ENCODE data around the gene PGBD2. TPM values are rescaled to one million over a fixed set of nuclear protein-coding genes. Genes with fewer than 3 reads are reported as not detected.

PGBD2 gene
- total RNA-seq, 1 donor from 2014 or later: 12.5 TPM

DNA sequence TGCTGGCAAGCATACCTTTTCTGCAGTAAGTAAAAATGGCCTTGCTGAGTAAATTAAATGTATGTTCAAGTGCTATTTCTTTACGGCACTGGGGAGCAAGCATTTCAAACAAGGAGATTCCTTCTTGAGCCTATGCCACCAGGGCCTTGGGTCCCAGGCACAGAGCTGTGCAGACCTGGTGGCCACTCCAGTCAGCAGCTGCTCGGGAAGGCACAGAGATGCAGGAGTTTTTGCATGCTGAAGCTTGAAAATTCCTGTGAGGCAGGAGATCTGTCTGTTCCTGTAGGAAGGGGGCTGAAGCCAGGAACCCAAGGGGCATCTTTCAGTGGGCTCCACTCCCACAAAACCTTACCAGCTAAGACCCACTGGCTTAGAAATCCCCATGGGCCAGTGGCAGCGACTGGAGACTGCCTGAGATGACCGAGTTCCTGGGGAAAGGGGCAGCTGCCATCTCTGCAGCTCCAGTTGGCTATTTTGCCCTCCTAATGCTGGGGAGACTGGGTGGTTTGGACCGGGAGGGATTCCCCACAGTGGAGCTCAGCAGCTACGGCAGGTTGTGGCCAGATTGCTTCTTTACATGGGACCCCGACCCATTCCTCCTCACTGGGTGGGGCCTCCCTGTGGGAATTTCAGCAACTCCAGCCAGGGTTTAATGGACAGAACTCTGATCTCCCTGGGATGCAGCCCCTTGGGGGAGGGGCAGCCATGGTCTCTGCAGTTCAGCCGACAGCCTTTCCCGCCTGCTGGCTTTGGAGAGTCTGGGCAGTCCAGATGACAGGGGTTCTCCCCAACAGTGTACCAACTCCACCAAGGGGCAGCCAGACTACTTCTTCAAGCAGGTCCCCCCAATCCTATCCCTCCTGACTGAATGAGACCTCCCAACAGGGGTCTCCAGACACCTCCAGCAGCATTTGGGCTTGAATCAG, 8.4 kb upstream of the PGBD2 start:
- Histone ChIP-seq H3K27ac (no peak overlapping the region), H3K27me3 (no peaks in the 10 kb centered on the region), H3K9me3 (no peaks in the 10 kb centered on the region), H3K4me1 (no peaks in the 10 kb centered on the region), H3K36me3 (no peaks in the 10 kb centered on the region), H3K4me3 (no peak overlapping the region)
- TF ChIP-seq, protein P1, sequence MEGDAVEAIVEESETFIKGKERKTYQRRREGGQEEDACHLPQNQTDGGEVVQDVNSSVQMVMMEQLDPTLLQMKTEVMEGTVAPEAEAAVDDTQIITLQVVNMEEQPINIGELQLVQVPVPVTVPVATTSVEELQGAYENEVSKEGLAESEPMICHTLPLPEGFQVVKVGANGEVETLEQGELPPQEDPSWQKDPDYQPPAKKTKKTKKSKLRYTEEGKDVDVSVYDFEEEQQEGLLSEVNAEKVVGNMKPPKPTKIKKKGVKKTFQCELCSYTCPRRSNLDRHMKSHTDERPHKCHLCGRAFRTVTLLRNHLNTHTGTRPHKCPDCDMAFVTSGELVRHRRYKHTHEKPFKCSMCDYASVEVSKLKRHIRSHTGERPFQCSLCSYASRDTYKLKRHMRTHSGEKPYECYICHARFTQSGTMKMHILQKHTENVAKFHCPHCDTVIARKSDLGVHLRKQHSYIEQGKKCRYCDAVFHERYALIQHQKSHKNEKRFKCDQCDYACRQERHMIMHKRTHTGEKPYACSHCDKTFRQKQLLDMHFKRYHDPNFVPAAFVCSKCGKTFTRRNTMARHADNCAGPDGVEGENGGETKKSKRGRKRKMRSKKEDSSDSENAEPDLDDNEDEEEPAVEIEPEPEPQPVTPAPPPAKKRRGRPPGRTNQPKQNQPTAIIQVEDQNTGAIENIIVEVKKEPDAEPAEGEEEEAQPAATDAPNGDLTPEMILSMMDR (IDR thresholded peaks at IDR 0.05): no peak
- TF ChIP-seq POLR2AphosphoS5 (IDR thresholded peaks at IDR 0.05; ENCODE audit: insufficient read depth in 1 of 2, low read depth in 1 of 2): no peak
- no peak for TF ChIP-seq POLR2A (IDR thresholded peaks at IDR 0.05)
- intact Hi-C loops (cut with DNase I): no loop called here
- no peak for DNase-seq (ENCODE audit: extremely low spot score in 2 of 2)

DNA sequence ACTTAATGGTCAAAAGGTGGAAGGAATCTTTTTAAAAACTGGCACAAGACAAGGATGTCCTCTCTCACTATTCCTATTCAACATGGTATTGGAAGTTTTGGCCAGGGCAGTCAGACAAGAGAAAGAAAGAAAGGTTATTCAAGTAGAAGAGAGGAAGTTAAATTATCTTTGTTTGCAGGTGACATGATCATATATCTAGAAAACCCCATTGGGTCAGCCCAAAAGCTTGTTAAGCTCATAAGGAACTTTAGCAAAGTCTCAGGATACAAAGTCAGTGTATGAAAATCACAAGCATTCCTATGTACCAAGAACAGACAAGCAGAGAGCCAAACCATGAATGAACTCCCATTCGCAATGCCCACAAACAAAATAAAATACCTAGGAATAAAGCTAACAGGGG, 5.4 kb upstream of the PGBD2 start:
- Histone ChIP-seq H3K27me3 (no peaks in the 10 kb centered on the region), H3K4me3 (no peak overlapping the region), H3K9me3 (no peaks in the 10 kb centered on the region), H3K36me3 (no peaks in the 10 kb centered on the region), H3K27ac (no peak overlapping the region), H3K4me1 (peaks cover 3% of the 10 kb centered on the region)
- DNase-seq (ENCODE audit: extremely low spot score in 2 of 2): no peak
- TF ChIP-seq, protein P1 (IDR thresholded peaks at IDR 0.05): no peak
- TF ChIP-seq POLR2AphosphoS5 (IDR thresholded peaks at IDR 0.05; ENCODE audit: insufficient read depth in 1 of 2, low read depth in 1 of 2): no peak
- no peak for TF ChIP-seq POLR2A (IDR thresholded peaks at IDR 0.05)
- intact Hi-C loops (cut with DNase I): no loop called here

DNA sequence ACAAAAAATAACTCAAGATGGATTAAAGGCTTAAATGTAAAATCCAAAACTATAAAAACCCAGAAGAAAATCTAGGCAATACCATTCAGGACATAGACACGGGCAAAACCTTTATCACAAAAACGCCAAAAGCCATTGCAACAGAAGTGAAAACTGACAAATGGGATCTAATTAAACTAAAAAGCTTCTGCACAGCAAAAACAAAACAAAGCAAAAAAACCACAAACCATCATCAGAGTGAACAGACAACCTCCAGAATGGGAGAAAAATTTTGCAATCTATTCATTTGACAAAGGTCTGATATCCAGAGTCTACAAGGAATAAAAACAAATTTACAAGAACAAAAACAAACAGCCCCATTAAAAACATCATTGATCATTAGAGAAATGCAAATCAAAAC, 4.5 kb upstream of the PGBD2 start:
- intact Hi-C loops (cut with DNase I): no loop called here
- no peaks in the 10 kb centered on the region for H3K27me3 ChIP-seq

DNA sequence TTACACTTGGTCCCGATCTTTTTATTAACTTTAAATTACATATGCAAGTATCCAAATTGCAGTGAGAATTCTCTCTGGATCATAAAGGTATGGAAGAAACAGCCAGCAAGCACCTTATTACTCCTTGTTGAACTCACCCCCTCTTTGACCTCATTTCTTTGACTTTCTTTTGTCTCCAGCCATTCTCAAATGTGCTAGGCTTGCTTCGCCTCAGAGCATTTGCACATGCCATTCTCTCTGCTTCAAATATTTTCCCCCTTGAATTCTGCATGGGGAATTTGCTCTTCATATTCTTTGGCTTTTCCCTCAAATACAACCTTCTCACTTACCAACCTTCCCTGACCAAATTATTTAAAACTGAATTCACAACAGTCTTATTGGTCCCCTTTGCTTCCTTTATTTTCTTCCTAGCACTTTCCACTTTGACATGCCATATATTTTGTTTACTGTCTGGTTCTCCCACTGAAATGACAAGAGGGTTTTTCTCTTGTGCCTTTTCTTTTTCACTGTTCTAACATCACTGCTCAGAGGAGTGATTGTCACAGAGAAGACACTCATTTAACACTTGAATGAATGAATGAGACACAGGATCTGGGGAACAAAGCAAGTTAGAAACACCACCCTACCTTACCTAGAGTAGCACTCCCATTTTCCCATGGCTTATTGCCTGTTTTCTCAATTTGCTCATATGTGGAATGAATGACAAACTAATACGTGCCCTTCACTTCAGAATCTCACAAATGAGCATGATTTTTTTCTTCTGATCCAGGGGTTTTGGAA, 1.4 kb upstream of the PGBD2 start:
- TF ChIP-seq, protein P1 (IDR thresholded peaks at IDR 0.05): no peak
- TF ChIP-seq POLR2A (IDR thresholded peaks at IDR 0.05) (no peak), POLR2AphosphoS5 (IDR thresholded peaks at IDR 0.05; ENCODE audit: insufficient read depth in 1 of 2, low read depth in 1 of 2) (no peak)
- no peaks in the 10 kb centered on the region for H3K36me3 ChIP-seq
- no peaks in the 10 kb centered on the region for H3K9me3 ChIP-seq
- H3K4me1 ChIP-seq: peaks cover 15% of the 10 kb centered on the region
- intact Hi-C loops (cut with DNase I): no loop called here
- H3K4me3 ChIP-seq: no peak overlapping the region
- no peaks in the 10 kb centered on the region for H3K27me3 ChIP-seq
- DNase-seq (ENCODE audit: extremely low spot score in 2 of 2): no peak
- H3K27ac ChIP-seq: no peak overlapping the region

More for the DNA sequence above, 4.5 kb upstream of the PGBD2 start:
- no peaks in the 10 kb centered on the region for H3K9me3 ChIP-seq
- no peak overlapping the region for H3K4me3 ChIP-seq
- H3K27ac ChIP-seq: no peak overlapping the region
- H3K4me1 ChIP-seq: peaks cover 5% of the 10 kb centered on the region
- no peak for DNase-seq (ENCODE audit: extremely low spot score in 2 of 2)
- TF ChIP-seq POLR2A (IDR thresholded peaks at IDR 0.05) (no peak), POLR2AphosphoS5 (IDR thresholded peaks at IDR 0.05; ENCODE audit: insufficient read depth in 1 of 2, low read depth in 1 of 2) (no peak)
- TF ChIP-seq, protein P1 (IDR thresholded peaks at IDR 0.05): no peak
- no peaks in the 10 kb centered on the region for H3K36me3 ChIP-seq
